ENCODE results near the gene FKRP.
"Not testable (repeated sequence)": the region's sequence is repeated elsewhere in the genome, so short reads cannot be mapped to it uniquely, and the experiment has no call there.

Gene FKRP

DNA sequence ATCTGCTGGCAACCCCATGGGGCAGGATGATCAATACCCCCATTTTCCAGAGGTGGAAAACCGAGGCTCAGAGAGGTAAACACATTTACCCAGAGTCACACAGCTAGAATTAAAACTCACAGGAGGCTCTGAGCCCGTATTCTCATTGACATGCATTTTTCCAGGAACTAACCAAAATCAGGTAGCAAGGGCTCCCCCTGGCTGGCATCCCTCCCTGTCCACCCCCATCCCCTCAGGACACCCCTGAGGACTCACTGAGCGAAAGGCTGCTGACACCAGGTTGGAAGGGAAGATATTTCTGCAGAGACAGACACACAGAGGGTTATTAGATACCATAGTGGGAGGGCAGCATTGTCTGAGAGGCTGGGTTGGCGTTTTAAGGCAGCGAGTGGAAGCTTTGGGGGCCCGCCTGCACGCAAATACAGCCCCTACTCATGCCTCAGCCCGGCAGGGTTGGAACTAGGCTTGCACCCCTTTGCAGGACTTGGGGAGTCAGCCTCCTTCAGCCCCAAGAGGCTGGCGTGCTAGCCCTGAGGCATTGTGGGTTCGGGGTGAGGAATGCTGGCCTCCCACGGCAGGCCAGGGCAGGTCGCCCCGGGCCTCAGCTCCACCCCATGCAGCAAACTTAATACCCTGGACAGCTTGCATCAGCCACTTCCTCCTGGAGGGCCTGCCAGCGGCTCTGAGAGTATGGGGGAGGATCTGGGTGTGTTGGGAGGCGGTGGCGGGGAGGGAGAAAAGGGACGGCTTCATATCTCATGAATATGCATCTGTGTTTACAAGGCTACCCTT lies 38.6 kb downstream of the FKRP start:
- peak; percentile 54 for DNase-seq (ENCODE audit: low spot score)

DNA sequence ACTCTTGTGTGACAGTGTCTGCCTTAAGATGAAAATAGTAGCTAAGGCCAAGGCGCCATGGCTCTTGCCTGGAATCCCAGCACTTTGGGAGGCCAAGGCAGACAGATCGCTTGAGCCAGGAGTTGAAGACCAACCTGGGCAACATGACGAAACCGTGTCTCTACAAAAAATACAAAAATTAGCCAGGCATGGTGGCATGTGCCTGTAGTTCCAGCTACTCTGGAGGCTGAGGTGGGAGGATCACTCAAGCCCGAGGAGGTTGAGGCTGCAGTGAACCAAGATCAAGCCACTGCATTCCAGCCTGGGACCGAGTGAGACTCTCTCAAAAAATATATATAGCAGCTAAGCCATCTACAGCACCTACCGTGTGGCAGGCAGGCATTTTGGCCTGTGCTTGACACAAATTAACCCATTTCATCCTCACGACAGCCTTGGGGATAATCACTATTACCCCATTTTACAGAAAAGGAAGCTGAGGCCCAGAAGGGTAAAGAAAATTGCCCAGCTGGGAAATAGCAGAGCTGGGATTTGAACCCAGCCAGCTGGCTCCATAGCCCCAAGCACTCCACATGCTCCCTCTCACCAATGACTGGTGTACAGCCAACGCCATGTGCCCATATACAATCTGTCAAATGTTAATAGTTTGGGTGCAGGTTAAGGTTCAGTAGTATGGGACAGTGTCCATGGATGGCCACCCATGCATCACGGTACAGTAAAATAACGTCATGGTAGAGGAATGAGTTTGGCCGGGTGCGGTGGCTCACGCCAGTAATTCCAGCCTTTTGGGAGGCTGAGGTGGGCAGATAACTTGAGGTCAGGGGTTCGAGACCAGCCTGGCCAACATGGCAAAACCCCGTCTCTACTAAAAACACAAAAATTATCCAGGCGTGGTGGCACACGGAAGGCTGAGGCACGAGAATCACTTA lies 39.5 kb downstream of the FKRP start:
- no peak for DNase-seq (ENCODE audit: low spot score)

DNA sequence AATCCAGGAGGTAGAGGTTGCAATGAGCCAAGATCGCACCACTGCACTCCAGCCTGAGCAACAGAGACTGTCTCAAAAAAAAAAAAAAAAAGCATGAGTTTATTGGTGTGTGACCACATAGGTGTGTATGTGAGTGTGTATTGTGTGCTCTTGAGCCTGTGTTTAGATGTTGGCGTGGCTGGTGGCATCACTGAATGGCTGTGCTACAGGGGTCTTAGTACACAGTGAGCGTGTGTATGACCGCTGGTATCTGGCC lies 40.1 kb downstream of the FKRP start:
- DNase-seq (ENCODE audit: low spot score), result no peak

DNA sequence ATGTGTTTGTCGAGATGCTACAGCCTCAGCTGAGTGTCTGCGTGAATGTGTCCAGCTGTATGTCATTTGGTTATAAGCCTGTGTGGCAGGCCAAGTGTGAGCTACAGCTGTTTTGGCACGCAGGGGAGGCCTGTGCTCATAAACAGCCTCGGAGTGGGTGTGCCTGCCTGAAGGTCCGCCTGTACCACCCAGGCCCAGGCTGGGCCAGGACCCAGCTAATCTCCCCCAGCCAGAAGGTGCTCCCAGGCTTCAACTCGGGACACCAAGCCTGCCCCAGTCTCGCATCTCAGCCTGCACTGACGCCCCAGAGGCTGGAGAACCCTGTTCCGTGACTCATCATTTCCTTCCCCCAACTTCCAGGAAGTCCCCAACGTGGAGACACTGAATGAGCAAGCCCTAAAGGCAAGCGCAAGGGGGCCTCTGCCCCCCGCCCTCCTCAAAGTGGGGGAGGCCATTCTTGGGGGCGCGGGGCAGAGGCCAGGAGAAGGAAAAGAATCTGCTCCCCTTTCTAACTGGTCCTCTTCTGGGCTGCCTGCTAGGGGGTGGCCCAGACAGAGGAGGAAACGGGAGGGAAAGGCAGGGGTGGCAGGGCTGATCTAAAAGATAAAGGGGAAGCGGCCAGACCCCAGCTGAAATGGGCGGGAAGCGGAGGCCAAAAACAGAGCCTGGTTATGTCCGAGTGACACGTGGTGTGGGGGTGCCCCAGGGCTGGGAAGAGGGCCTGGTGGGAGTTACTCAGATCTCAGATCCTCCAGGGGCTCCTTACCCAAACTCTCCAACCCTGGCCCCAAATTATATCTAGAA lies 40.6 kb downstream of the FKRP start:
- peak; percentile 71 for DNase-seq (ENCODE audit: low spot score)

DNA sequence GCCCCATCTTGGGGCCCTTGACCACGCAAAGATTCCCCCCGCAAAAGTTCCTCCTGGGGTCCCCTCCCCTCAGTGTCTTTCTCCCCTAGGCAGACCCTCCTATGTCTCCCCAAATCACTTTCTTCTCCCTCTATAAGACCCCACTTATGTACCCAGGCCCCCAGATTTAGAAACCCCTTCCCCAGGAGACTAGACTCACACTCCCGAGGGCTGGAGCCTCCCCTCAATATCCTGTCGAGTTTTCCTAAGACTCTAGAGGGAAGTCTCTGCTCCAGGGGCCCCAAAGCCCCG lies 41.1 kb downstream of the FKRP start:
- DNase-seq (ENCODE audit: low spot score), result no peak

DNA sequence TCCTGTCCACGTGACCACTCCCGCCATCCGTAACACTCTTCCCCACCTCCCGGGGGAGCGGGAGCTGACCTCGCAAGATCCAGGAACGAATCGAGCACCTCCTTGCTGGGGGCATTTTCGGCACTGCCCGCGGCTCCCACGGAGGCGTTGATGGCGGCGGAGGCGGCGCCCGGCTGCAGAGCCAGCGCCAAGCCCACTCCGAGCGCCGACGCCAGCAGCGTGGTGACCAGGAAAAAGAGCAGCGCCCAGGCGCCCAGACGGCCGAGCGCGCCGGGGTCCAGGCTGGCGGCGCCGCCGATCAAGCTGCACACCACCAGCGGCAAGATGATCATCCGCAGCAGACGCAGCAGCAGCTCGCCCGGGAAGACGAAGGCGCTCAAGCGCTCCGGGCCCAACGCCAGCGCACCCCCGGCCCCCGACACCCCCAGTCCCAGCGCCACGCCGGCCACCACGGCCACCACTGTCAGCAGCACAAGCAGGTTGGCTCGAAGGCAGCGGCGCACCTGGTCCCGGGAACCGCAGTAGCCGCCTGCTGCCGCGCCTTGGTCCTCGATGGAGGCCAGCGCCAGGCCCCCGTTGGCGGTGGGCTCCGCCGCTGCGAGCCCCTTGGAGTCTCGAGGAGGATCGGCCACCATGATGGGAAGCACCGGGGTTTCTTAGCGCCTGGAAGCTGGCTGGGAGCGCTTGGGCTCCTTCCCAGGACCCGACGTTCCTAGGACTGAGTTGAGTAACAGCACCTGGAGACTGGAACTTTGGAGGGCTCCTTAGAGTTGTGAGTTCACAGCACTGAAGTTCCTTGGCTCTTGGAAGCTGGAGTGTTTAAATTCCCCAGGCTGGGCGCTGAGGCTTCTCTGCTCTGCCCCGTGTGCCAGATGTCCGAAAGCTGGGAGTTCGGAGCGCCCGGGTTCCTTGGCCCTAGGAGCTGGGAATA lies 41.7 kb downstream of the FKRP start:
- peak; percentile 59 for DNase-seq (ENCODE audit: low spot score)

DNA sequence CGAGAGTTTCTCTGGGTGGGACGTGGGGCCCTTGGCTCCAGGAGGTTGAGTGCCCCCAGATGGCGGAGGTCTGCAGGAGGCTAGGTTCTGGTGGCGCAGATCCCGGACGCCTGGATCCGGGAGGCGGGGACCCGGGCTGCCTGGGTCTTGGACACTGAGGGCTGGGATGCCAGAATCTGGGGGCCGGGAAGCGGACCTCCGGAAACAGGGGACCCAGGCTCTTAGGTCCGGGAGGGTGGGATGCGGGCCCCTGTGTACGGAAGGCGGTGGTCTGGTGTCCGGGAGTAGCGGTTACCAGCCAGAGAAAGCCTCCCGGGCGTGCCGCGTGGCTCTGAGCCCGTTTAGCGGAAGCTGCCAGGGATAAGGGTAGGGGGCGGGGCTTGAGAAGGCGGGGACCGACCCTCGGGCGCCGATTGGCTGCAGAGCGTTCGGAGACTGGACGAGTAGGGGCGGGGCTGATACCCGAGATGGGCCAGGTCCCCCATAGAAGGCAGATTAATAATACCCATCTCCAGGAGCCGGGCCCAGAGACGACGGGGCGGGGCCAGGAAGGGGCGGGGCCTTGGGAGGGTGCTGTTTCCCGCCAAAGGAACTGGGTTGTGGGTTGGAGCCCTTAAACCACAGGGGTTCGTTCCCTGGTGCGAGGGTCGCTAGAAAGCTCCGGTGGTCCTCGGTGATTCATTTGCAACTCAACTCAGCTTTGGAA lies 42.6 kb downstream of the FKRP start, which contains the start of gene SLC1A5:
Gene SLC1A5, minus strand, starts transcription at position 333 of the 706 bp plus-strand sequence. CDS start 629 bp downstream, outside the sequence.
- peak; percentile 92 for DNase-seq (ENCODE audit: low spot score)

DNA sequence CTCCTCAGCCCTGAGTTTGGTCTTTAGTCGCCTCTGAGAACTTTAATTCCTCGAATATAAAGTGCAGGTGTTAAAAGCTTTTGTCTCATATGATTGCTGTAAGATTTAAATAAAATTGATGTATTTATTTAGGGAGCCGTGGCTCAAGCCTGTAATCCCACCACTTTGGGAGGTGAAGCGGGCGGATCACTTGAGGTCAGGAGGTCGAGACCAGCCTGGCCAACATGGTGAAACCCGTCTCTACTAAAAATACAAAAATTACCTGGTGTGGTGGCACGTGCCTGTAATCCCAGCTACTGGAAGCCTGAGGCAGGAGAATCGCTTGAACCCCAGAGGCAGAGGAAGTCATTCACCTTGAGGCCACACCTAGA lies 43.1 kb downstream of the FKRP start:
- no peak for DNase-seq (ENCODE audit: low spot score)

DNA sequence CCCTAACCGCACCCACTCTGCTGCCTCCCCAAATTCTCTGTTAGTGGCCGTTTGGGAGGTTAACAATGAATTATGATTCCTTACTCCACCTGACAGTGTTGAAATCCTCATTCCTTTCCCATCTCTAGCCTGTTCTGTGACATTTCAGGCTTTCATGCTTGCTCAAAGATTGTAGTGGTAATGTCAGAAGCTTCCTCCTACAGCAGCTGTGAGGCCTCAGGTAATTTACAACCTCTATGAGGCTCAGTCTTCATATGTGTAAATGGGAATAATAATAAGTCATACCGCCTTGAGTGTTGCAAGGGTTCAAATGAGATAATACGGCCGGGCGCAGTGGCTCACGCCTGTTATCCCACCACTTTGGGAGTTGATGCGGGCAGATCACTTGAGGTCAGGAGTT lies 43.5 kb downstream of the FKRP start:
- no peak for DNase-seq (ENCODE audit: low spot score)

DNA sequence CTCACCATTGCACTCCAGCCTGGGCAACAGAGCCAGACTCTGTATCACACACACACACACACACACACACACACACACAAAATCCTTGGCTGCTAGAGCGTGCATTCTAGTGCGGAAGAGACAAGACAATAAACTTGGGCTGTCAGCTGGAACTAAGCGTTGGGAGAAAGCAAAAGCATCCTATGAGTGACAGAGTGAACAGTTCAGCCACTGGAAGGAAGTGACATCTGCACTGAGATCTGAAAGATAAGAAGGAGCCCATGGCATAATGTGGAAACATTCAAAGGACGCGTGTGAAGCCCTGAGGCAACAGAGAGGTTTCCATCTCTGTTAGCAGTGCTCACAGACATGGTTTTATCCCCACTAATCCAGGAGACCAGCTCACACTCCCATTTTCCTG lies 46.1 kb downstream of the FKRP start:
- DNase-seq (ENCODE audit: low spot score), result peak; percentile 33

DNA sequence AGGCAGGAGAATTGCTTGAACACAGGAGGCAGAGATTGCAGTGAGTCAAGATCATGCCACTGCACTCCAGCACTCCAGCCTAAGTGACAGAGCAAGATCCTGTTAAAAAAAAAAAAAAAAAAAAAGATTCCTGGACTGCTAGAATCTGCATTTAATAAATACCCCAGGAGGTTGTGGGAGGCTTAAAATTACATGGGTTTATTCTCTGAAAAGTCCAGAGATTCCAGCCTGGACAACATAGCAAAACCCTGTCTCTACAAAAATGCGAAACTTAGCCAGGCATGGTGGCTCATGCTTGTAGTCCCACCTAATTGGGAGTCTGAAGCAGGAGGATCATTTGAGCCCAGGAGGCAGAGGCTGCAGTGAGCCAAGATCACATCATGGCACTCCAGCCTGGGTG lies 52.0 kb downstream of the FKRP start:
- no peak for DNase-seq (ENCODE audit: low spot score)

DNA sequence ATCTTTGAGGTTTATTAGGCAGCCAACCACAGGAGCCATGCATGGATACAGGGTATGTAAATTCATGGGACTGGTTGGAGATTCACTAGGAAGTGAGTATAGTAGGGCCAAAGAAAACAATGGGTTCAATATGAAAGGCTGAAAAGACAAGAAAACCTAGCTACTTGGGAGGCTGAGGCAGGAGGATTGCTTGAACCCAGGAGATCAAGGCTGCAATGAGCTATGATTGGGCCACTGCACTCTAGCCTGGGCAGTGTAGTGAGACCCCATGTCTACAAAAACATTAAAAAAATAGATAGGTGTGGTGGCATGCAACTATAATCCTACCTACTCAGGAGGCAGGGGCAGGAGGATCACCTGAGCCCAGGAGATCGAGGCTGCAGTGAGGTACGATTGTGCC lies 52.9 kb downstream of the FKRP start:
- DNase-seq (ENCODE audit: low spot score), result no peak

DNA sequence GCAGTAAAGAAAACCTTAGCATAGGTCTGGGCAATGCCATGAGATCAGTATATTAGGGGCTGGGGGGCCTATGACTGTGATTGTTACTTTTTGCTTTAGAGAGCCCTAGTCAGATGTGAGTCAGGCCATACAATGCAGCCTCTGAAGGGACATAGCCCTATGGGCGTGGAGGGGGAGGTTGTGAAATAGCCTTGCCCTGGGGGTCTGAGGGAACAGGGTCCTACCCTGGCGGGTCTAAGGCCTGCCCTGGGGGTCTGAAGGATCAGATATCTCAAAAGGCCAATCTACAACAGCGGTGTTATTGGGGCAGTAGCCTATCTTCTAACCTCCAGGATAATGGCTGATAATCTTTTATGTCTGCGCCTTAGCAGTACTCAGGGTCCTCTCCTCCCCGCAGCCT lies 56.3 kb downstream of the FKRP start:
- no peak for DNase-seq (ENCODE audit: low spot score)

DNA sequence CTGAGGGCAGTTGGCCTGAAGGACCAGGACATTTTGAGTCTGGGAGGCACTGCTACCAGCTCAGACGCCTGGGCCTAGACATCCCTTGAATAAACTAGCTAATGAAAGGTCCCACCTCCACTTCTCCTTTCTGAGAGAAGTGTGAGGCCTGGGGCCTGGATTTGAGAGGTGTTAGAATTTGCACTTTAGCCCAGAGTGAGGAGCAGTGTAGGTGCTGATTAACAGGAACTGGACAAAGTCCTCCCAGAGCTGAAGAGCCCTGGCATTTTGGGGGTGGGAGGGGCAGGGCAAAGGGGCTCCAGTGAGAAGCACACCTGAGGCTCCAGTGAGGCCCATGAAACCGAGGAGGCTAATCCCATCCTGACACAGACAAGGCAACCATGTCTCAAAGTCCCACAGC lies 57.7 kb downstream of the FKRP start:
- DNase-seq (ENCODE audit: low spot score), result no peak

DNA sequence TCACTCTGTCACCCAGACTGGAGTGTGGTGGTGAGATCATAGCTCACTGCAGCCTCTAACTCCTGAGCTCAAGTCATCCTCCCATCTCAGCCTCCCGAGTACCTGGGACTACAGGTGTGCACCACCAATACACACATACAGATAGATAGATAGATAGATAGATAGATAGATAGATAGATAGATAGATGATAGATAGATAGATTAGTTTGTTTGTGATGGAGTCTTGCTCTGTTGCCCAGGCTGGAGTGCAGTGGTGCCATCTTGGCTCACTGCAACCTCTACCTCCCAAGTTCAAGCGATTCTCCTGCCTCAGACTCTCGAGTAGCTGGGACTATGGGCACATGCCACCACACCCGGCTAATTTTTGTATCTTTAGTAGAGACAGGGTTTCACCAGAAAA lies 58.6 kb downstream of the FKRP start:
- DNase-seq (ENCODE audit: low spot score), result not testable (repeated sequence)

DNA sequence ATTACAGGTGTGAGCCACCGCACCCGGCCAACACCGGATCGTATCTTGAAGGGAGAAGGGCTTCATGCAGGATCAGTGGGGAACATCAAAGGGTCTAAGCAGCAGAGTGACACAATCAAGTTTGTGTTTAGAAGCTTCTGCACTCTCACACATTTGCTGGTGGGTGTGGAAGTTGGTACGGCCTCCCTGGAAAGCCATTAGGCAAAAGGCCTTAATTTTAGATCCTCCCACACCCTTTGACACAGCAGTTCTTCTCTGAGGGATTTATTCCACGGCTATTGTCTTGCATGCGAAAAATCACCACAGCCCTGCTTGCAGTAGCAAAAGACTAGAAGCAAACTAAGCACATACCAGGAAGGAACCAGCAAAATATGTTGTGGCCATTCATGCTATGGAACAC lies 60.8 kb downstream of the FKRP start:
- no peak for DNase-seq (ENCODE audit: low spot score)

All from SK-N-DZ (cell line).